Stimulated activated CD8-positive, alpha-beta memory T cell treated with anti-CD3 and anti-CD28 coated beads, Interleukin-12 subunit alpha, Interleukin-12 subunit beta, amount 100 ng/mL, for 1 hour (primary cell): Measurements from ENCODE around the gene FANCD2.
"Not testable (repeated sequence)": the region's sequence is repeated elsewhere in the genome, so short reads cannot be mapped to it uniquely, and the experiment has no call there.

ENCODE experiments used
- DNase-seq: peaks from one replicate; pipeline ENCODE4 v3.0.0-alpha.2; 2020; ENCODE audit warnings: low read depth

FANCD2 gene

DNA sequence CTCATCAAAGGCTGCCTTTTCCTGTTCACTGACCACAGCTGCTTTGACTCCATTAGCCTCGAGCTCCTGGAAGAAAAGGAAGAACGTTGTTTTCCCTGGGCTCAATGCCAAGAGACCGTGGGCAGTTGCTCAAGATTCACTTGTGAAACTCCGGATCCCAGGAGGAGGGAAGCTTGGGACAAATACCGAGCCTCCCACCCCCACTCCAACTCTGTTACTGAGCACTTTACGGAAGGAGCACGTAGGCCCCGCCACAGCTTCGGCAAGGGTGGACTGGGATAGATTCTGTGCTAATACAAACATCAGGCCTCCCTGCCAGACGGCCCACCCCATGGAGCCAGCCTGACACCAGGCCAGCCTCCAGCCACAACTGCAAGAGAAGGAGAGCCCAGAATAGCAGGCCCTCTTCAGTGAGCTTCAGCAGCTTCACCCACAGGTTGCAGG is 10.8 kb upstream of the FANCD2 start:
- DNase-seq = no peak

DNA sequence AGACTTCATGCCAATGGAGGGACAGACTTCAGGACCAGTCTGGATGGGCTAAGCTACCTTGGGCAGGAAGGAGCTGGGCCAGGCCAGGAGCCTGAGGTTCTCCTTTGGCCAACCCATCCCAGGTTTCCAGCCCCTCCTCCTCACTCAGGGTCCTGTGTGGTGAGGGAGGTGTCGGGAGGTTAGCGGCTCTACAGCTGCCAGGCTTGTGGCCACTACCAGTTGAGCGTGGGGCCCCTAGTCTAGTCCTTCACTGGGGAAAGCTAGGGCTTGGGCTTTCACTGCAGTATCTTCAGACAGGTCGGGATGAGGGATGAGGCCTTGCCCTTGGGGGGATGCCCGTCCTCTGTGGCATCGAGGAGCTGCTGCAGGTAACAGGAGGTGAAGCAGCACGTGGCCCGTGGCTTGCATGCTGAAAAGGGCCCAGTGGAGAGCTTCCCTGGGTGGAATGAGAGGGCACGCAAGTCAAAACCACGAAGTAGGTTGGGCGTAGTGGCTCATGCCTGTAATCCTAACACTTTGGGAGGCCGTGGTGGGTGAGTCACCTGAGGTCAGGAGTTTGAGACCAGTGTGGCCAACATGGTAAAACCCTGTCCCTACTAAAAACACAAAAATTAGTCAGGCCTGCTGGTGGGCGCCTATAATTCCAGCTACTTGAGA is 8.5 kb upstream of the FANCD2 start:
- no peak for DNase-seq

DNA sequence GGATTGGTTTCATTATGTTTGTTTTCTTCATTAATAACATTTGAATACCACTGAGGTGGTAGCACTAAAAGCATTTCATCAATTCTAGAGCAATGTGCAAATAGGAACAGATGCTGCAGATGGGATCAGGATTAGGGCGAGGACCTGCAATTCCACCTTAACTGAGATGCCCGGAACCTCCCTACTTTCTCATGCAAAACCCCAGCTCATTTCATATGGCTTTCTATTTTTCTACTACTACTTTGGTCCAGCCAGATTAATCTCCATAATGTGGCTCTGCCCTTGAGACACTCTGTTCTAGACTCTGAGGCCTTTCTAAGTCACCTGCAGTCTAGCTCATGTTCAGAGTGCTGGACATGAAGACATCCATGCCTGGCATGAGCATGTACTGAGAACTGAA is 7.4 kb upstream of the FANCD2 start:
- not testable (repeated sequence) for DNase-seq

GRCh38 chr3:10019326-10019725 is 6.9 kb upstream of the FANCD2 start:
- DNase-seq = no peak

DNA sequence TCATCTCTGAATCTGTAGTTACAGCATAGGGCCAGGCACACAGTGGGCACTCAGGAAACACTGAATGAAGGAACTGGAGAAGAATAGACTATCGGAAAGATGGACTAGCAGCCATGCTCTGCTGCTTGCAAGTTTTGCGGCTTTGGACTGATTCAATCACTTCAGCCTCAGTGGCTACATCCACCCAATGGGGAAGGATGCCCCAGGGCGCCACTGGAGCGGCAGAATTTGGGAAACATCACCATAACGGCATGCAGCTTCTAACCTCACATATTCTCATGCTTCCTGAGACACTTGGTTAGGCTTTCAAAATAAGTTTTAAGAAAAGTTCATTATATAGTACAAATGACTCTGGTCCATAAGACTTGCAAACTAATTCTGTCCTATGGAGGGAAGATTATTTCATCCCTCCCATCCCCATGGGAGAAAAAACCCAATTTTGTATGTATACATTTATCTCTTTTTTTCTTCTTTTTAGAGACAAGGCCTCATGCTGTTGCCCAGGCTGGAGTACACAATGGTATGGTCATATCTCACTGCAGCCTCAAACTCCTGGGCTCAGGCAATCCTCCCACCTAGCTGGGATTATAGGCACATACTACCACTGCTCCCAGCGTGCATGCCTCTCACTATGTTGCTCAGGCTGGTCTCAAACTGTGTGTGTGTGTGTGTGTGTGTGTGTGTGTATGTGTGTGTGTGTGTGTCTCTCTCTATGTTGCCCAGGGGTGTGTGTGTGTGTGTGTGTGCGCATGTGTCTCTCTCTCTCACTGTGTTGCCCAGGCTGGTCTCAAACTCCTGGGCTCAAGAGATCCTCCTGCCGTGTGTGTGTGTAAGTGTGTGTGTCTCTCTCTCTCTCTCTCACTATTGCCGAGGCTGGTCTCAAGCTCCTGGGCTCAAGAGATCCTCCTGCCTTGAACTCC is 4.1 kb upstream of the FANCD2 start:
- no peak for DNase-seq

GRCh38 chr3:10023587-10024310 is 2.5 kb upstream of the FANCD2 start:
- no peak for DNase-seq

DNA sequence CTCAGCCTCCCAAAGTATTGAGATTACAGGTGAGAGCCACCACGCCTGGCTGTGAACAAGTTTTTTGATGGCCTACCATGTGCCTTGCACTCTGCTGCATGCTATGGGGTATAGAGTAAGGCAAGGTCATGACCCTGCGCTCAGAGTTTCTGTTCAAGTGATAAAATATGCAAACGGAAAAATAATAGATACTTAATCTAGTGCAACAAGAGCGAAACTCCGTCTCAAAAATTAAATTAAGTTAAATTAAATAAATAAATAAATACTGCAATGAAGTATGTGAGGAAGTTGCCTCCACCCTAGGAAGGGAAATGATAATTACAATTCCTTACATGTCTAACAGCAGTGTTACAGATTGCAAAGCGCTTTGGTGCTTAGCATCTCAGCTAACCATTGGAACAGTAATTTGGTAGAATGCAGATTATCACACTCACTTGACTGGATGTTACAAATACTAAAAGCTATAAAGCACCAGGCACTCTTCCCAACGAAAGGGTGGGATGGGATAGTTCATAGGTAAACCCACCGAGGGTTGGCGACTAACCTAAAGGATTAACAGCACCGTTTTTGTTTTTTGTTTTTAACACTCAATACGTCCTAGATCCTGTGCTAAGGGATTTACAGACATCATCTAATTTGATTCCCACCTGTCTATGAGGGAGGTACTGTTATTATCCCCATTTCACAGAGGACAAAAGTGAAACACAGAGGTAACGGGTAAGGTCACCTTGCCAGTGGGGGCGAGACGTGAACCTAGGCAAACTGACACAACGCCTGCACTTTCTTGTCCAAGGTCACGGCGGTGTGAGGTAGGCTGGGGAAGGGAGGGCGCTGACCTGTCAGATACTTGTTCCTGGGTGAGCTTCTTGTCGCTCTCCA is 793 bp upstream of the FANCD2 start:
- no peak for DNase-seq

DNA sequence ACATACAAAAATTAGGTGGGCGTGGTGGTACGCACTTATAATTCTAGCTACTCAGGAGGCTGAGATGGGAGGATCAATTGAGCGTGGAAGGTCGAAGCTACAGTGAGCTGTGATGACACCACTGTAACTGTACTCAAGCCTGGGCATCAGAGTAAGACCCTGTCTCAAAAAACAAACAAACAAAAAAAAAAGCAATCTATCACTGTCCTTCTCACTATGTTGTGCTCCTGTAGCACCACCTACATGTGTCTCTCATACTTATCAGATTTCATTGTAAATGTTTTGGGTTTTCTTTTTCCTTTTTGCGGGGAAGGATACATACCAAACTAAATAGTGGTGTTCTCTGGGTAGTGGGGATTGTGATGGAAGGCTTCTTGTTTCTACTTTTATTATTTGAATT is 14.8 kb downstream of the FANCD2 start:
- no peak for DNase-seq

GRCh38 chr3:10047876-10048275 is 21.6 kb downstream of the FANCD2 start:
- no peak for DNase-seq

- DNase-seq = not testable (repeated sequence)
Observed at GRCh38 chr3:10053054-10053453, 26.8 kb downstream of the FANCD2 start.

DNA sequence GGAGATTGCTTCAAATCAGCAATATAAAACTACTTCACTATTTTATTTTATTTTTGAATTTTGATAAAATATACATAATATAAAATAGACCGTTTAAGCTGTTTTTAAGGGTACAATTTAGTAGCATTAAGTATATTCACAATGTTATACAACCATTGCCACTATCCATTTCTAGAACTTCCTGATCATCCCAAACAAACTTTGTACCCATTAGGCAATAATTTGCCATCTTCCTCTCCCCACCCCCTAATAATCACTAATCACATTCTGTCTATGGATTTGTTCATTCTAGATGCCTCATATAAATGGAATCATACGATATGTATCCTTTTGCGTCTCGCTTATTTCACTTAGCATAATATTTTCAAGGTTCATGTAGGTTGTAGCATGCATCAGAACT is 28.9 kb downstream of the FANCD2 start:
- DNase-seq = no peak

GRCh38 chr3:10070077-10070476 is 43.8 kb downstream of the FANCD2 start:
- DNase-seq = not testable (repeated sequence)

- no peak for DNase-seq
Observed at GRCh38 chr3:10074666-10075065, 48.4 kb downstream of the FANCD2 start.

DNA sequence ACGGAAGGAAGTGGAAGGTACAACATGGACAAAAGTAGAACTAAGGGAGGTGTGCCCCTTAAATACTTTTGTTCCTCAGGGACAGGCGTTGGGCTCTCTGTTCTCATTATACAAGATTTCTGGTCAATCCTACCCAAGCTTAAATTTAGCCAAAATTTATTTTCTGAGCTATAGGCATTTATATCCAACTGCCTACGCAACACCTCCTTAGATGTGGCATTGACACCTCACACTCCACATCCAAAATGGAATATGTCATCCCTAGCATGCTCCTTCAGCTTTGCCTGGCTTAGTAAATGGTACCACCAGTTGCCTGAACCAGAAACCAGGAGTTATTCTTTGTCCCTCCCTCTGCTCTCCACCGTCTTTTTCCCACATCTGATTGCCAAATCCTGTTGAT is 55.6 kb downstream of the FANCD2 start:
- no peak for DNase-seq

GRCh38 chr3:10085738-10086137 is 59.5 kb downstream of the FANCD2 start:
- no peak for DNase-seq

- no peak for DNase-seq
Observed at GRCh38 chr3:10088256-10088655, 62.0 kb downstream of the FANCD2 start.

DNA sequence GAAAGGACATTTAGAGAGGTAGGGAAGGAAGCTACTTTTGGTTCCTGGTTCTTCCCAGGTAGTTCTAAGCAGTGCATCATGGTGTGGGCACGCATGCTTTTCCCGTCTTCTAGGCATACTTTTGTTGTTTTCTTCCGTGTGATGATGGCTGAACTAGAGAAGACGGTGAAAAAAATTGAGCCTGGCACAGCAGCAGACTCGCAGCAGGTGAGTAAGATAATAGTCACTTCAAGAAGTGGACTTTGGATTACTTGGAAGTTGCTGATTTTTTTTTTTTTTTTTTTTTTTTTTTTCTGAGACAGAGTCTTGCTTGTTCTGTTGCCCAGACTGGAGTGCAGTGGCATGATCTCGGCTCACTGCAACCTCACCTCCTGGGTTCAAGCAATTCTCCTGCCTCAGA is 63.9 kb downstream of the FANCD2 start:
- DNase-seq = no peak

DNA sequence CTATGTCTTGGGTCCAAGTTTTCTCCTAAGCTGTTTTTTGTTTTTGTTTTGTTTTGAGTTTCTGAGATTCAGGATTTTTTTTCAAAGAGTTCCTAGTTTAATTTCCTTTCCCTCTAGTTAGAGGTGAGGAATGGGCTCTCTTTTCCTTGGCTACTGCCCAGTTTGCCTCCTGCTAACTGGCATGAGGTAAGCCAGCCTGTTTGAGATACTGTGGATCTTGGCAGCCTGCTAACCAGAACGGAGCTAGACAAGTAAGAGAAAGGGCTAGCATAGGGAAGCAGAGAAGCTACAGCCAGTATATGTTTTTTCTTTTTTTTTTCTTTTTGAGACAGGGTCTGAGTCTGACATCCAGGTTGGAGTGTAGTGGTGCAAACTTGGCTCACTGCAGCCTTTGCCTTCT is 64.5 kb downstream of the FANCD2 start:
- DNase-seq = not testable (repeated sequence)

- not testable (repeated sequence) for DNase-seq
Observed at GRCh38 chr3:10091387-10091786, 65.2 kb downstream of the FANCD2 start.

DNA sequence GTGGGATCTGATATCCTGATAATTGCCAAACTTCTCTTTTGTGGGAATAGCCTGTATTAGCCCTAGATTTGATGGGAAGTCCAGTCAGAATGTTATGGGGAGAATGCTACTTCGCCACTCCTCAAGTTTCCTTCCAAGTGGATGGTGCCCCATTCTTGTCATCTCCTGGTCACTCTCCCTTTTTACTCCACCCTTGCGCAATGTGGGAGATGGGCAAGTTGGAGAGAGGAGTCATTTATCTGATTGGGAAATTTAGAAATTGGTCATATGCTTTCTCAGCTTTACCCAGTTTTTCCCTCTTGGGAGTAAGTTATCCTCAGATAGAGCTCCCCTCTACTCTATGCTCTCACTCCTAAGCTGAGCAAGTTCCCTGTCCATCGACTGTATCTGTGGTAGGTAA is 67.4 kb downstream of the FANCD2 start:
- DNase-seq = no peak

DNA sequence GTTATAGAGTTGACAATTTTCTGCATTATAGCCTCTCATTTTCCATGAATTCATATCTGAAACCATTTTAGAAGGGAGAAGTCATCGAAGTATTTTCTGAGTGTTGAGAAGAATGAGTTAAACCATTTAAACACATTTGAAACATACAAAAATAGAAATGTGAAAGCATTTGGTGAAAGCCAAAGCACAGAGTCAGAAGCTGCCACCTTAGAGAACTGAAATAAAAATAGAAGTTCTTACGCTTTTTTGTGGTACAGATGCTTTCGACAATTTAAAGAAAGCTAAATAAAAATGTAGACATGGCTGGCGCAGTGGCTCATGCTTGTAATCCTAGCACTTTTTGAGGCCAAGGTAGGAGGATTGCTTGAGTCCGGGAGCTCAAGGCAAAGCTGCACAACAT is 72.8 kb downstream of the FANCD2 start:
- no peak for DNase-seq

DNA sequence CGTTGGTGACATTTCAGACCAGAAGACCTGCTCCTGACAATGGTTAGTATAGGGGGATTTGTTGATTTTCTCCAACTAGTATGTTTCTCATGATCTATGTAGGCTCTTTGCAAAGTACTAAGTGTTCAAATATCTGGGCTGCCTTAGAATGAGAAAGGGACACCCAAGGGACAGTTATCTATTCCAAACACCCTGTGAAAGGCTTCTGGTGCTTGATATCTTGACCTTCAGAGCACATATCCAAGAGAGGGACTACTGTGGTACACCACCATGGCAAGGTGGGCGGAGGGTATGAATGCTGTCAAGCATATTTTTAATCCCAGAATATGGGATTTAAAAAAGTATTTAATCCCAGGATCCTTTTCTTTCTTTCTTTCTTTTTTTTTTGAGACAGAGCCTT is 80.7 kb downstream of the FANCD2 start:
- no peak for DNase-seq
